ENCODE results near the gene IKZF1. TPM values are rescaled to one million over a fixed set of nuclear protein-coding genes. Genes with fewer than 3 reads are reported as not detected.

The IKZF1 gene
- total RNA-seq, 1 experiment from 2014 or later, result 1.2 TPM

GRCh38 chr7:50371551-50372021 is 67.1 kb downstream of the IKZF1 start:
- no peak for DNase-seq (ENCODE audit: low spot score)

- DNase-seq (ENCODE audit: low spot score), result no peak
Measured at GRCh38 chr7:50372923-50373322, 68.4 kb downstream of the IKZF1 start.

- DNase-seq (ENCODE audit: low spot score), result no peak
Measured at GRCh38 chr7:50376056-50376820, 71.7 kb downstream of the IKZF1 start.

GRCh38 chr7:50377356-50377755 is 72.8 kb downstream of the IKZF1 start:
- no peak for DNase-seq (ENCODE audit: low spot score)

- no peak for DNase-seq (ENCODE audit: low spot score)
Measured at GRCh38 chr7:50379082-50379481, 74.6 kb downstream of the IKZF1 start.

- no peak for DNase-seq (ENCODE audit: low spot score)
Measured at GRCh38 chr7:50379539-50379938, 75.0 kb downstream of the IKZF1 start.

- DNase-seq (ENCODE audit: low spot score), result no peak
Measured at GRCh38 chr7:50382455-50382854, 77.9 kb downstream of the IKZF1 start.

DNA sequence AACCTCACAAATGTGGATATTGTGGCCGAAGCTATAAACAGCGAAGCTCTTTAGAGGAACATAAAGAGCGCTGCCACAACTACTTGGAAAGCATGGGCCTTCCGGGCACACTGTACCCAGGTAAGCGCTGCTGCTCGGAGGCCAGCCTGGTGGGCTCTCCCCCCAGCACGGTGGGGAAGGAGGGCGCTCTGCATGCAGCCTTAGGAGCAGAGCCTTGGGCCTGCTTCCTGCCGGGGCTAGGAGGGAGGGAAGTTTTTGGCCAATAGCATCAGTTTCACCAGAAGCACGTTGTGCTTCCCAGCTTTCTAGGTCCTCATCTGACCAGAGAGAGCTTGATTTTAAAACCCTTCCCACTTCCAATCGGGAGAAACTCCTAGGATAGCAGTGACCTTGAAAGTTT is 82.8 kb downstream of the IKZF1 start:
- DNase-seq (ENCODE audit: low spot score), result no peak

- DNase-seq (ENCODE audit: low spot score), result no peak
Measured at GRCh38 chr7:50389961-50390360, 85.4 kb downstream of the IKZF1 start.

GRCh38 chr7:50391386-50391785 is 86.9 kb downstream of the IKZF1 start:
- DNase-seq (ENCODE audit: low spot score), result no peak

- no peak for DNase-seq (ENCODE audit: low spot score)
Measured at GRCh38 chr7:50393076-50393475, 88.6 kb downstream of the IKZF1 start.

DNA sequence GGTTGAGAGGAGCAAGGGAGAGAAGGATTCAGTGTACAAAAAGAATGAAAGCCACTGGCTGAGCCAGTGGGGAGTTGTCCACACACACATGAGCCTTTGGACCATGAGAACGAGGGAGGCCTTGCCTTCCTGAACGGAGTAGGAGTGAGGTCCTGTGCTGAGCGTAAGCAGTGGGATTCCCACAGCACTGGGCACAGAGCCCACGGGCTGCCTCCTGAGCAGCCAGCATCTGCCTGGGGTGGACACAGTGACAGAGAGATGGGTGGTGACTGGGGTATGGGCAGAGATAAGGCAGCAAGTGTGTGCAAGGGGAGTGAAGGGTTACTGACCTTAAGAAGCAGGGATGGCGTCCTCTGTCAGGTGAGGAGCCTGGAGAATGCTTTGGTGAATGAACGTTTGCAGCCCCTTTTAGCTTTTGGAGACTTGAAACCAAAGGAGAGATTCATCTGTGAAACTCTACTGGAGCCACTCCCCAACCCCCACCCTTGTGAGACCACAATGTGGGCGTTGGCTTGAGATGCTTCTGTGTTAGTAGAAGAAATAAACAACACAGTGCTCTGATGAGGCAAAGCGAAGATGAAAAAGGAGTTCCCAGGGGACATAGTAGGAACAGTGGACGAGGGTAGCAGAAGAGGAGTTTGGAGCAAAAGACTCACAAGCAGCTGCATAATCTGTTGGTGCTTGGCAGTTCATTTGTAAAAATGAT is 89.2 kb downstream of the IKZF1 start:
- DNase-seq (ENCODE audit: low spot score), result no peak

GRCh38 chr7:50394315-50394714 is 89.8 kb downstream of the IKZF1 start:
- DNase-seq (ENCODE audit: low spot score), result no peak

DNA sequence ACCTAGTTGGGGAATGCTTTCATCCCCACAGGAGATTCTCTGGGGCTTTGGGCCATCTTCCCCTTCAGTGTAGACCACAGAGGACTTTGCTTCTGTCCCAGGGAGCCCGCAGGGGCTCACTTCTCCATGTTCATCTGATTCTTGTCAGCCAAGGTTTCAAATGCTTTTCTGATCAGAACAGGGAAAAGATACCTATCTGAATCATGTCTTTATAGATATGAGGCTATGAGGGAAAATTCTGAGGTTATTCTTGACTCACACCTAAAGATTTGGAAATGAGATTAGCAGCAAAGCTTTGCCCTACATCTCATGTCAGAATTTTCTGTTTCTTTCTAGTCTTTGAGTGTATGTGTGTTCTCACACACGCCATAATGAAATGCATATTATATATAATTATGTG is 92.3 kb downstream of the IKZF1 start:
- no peak for DNase-seq (ENCODE audit: low spot score)

DNA sequence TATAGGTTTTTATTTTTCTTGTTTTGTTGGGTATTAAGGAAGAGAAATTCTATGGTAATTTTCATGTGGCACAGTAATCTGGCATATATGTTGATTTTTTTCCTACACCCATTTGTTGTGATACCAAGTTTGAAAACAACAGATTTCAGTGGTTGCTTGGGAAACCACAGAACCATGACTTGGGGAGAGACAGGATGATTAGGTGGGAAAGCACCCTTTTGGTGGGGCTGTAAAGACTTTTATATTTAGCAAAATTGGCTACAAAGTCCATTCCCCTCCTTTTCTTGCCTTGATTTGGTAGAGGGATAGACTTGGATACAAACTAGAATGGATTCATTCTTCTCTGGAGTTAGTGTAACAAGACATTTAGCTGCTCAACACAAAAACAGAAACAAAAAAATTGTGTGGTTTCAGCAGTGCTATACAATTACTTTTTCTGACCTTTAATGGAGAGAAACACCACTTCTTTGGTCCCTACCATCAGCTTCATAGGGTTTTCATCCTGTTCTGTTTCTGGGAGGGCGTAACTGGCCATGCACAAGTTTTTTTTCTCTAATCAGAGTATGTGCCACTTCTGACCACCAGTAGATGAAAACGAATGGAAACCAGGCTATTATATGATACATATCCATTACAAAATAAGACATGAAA is 92.9 kb downstream of the IKZF1 start:
- DNase-seq (ENCODE audit: low spot score), result no peak

DNA sequence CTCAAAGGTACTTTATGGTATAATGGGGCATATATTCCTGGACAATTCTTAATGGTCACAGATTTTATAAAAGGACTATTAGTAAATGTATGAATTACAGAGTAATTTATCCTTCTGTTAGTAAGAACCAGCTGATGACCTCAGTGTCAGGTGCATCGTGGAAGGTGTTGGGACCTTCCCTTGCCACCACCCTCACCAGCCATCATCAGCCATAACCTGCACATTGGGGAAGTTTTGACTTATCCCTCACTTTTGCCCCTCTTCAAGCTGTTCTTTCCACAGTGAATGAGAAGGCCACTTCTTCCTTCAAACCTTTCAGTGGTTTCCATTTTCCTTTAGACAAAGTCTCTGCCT is 93.4 kb downstream of the IKZF1 start:
- DNase-seq (ENCODE audit: low spot score), result no peak

GRCh38 chr7:50399206-50399605 is 94.7 kb downstream of the IKZF1 start:
- no peak for DNase-seq (ENCODE audit: low spot score)

DNA sequence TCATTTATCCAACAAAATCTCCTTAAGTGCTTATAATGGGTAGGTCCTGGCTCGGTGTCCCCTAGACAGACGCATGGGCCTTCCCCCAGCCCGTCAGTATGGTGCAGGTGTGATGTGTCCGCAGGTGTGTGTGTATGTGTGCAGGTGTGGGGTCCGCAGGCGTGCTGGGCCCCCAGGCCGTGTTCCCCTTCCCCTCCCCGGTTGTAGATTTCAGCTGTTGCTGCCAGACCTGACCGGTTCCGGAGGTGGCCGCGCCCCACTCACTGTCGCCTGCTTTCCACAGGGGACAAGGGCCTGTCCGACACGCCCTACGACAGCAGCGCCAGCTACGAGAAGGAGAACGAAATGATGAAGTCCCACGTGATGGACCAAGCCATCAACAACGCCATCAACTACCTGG is 95.1 kb downstream of the IKZF1 start:
- no peak for DNase-seq (ENCODE audit: low spot score)

DNA sequence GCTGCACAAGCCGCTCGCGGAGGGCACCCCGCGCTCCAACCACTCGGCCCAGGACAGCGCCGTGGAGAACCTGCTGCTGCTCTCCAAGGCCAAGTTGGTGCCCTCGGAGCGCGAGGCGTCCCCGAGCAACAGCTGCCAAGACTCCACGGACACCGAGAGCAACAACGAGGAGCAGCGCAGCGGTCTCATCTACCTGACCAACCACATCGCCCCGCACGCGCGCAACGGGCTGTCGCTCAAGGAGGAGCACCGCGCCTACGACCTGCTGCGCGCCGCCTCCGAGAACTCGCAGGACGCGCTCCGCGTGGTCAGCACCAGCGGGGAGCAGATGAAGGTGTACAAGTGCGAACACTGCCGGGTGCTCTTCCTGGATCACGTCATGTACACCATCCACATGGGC is 95.6 kb downstream of the IKZF1 start:
- DNase-seq (ENCODE audit: low spot score), result no peak

- DNase-seq (ENCODE audit: low spot score), result no peak
Measured at GRCh38 chr7:50404392-50404791, 99.9 kb downstream of the IKZF1 start.

DNA sequence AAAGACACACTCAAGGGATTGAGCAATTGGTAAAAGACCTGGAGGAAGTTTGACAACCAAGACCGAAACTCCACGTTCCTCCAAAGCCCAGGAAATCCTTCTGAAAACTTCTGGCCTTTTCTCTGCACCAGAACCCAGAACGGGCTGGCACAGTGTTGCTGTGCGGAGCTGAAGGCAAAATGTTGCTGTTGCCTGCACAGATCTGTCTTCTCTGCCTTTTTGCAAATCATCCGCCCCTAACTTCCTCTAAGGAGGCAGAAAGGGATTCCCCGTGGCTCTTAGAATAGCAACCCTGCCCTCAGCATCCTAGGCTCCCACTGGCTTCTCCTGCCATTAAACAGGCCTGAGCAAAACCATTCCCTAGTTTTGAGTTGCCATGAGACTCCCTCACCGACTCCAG is 100.7 kb downstream of the IKZF1 start:
- DNase-seq (ENCODE audit: low spot score), result no peak

DNA sequence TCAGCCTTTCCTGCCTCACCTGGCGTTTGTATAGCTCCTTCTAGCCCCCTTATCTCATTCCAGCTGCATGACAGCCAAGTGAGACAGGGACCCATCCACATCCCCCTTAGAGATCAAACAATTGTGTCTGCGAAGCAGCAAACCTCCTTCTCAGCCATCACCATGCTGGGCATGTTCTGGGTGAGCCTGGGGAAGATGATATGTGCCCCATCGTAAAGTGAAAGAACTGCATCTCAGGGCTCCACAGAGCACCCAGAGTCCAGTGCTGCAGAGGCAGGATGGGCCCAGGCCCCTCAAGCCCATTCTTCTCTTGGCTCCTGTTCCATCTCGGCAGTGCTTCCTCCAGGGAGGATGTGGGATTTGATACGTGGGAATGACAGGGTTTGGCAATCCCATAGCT is 102.4 kb downstream of the IKZF1 start:
- no peak for DNase-seq (ENCODE audit: low spot score)
